Fibroblast of peridontal ligament (primary cell): ENCODE measurements around the gene DNAJB4.
A peak's percentile ranks its signal among the peaks of the same experiment; 100 is the strongest.
"Not testable (repeated sequence)": the region's sequence is repeated elsewhere in the genome, so short reads cannot be mapped to it uniquely, and the experiment has no call there.

Experiments
- DNase-seq: peaks from one replicate; pipeline ENCODE4 v3.0.0-alpha.2; 2010; ENCODE audit errors: extremely low read depth

DNAJB4 gene

GRCh38 chr1:78004719-78005447, at the start of gene DNAJB4:
Gene DNAJB4, plus strand, starts transcription at chr1:78004939. Its CDS starts 172 bp downstream, at chr1:78005111.
- peak; percentile 99 for DNase-seq

DNA sequence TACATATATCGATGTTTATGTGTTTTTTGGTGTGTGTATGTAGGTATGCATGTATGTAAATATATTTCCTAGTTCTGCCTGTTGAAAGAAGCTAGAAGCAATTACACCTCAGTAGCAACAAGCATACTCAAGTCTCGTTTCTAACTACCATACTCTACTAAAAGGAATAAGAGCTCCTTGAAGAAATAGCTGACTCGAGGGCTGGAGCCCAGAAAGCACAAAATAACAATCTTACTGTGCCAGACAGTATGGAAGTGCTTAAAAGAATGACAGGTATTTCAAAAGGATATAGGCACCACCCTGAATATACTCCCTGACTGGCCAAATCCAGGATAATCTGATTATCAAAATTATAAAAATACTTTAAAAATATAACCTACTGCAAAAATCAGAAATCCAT, 49.0 kb upstream of the DNAJB4 start:
- DNase-seq, result no peak

- DNase-seq, result no peak
Observed at GRCh38 chr1:77956464-77956863, 48.3 kb upstream of the DNAJB4 start.

- DNase-seq, result peak; percentile 81
Observed at GRCh38 chr1:77958391-77958790, 46.3 kb upstream of the DNAJB4 start.

- DNase-seq, result no peak
Observed at GRCh38 chr1:77958850-77959249, 45.9 kb upstream of the DNAJB4 start.

DNA sequence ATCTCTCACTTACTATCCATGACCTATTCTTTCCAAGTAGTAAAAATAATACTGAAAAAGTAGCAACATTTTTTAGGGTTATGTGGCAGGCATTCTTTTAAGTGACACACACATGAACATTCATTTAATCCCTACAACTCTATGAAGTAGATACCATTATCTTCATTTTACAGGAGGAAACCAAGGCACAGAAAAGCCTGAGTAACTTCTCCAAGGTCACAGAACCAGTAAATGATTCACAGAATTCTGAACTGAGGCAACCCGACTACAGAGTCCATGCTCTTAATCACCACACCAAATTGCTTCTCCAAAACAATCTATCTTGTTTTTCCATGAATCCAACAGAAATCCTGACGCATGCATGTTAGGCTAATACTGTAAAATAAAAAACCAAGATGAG, 43.3 kb upstream of the DNAJB4 start:
- DNase-seq, result no peak

DNA sequence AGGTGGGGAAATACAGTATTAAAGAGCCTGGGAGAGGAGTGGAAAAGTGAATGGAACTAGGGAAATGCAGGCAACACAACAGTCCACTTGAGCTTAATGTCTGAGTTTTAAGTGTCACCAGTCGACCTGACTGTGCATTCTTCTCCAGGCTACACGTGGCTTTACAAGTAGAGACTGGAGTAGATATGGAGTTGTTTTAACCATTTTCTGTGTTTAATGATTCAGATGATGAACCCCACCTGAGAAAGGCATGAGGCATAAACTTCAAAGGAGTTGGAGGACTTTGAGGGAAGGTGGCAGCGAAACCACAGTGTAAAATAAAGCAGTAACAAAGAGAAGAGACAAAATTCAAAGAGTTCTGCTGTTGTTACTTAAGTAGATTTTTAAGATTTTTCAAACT, 38.4 kb upstream of the DNAJB4 start:
- no peak for DNase-seq

GRCh38 chr1:77970192-77970591, 34.5 kb upstream of the DNAJB4 start:
- no peak for DNase-seq

DNA sequence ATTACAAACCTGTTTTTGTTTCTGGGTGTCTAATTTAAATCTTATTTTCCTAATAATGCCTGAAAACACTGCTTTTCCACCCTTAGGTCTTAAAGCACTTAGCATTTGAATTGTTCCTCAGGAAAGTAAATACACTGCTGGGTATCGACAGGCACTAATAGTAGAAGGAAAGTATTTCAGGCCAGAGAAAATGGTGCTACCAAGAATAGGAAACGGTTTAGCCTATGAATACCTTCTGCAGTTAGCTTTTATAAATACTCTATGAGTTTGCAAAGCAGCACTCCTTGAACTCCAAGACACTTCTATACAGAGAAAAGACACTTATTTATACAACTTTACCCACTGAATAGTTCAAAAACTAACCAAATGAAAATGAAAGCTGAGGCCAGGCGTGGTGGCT, 32.7 kb upstream of the DNAJB4 start:
- no peak for DNase-seq

DNA sequence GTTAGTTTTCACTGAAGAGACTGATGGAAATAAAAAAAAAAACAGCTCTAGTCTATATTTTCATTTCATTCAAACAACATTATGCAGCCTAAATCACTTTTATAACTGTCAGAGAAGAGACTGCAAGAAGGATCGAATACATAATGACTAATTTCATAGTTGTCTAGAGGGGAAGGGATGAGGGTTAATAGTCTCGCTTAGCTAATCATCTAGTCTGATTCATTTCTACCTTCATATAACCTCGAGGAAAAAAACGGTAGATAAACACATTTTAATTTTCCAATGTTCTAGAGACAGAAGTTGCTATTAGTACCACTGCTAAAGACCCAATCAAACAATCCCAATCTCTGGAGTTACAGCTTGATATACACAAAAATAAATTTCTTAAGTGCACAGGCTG, 29.4 kb upstream of the DNAJB4 start:
- peak; percentile 33 for DNase-seq

- no peak for DNase-seq
Observed at GRCh38 chr1:77975907-77976306, 28.8 kb upstream of the DNAJB4 start.

DNA sequence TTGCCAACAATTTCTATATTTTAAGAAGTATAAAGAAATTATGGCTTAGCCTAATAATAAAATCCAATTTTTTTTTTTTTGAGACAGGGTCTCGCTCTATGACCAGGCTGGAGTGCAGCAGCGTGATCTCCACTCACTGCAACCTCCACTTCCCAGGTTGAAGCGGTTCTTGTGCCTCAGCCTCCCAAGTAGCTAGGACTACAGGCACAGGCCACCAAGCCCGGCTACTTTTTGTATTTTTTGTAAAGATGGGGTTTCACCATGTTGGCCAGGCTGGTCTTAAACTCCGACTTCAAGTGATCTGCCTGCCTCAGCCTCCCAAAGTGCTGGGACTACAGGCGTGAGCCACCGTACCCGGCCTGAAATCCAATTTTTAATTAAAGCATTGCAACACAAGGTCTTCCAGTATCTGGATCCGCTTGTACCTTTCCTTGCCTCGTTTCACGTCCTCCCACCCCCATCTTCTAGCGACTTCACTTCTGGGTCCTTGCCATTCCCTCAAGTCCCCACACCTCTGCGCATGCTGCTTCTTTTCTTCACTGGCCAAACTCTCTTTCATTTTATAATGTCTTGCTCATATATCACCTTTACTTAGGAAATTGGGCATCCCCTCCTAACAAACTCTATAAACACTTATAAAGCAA, 28.2 kb upstream of the DNAJB4 start:
- no peak for DNase-seq

DNA sequence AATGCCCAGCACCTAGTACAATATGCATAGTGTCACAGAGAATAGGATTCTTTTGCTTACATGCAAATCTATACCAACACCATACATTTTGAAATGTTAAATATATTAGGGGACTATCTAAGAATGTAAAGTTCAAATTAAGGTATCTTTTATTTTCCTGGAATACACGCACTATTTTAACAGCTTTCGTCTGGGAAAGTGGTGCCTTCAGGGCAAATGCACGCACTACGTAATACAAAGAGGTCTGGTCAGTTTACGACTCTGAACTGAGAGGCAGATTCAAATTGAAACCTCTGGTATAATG, 26.8 kb upstream of the DNAJB4 start:
- no peak for DNase-seq

- DNase-seq, result peak; percentile 96
Observed at GRCh38 chr1:77978293-77978968, 26.3 kb upstream of the DNAJB4 start.

- peak; percentile 100 for DNase-seq
Observed at GRCh38 chr1:77978969-77979876, 25.5 kb upstream of the DNAJB4 start, which contains the start of gene FUBP1. Gene FUBP1, minus strand, starts transcription at chr1:77979072. Its CDS starts 68 bp downstream, at chr1:77979004.

- DNase-seq, result not testable (repeated sequence)
Observed at GRCh38 chr1:77983352-77983996, 21.3 kb upstream of the DNAJB4 start.

GRCh38 chr1:77983997-77984355, 20.8 kb upstream of the DNAJB4 start:
- DNase-seq, result peak; percentile 14

DNA sequence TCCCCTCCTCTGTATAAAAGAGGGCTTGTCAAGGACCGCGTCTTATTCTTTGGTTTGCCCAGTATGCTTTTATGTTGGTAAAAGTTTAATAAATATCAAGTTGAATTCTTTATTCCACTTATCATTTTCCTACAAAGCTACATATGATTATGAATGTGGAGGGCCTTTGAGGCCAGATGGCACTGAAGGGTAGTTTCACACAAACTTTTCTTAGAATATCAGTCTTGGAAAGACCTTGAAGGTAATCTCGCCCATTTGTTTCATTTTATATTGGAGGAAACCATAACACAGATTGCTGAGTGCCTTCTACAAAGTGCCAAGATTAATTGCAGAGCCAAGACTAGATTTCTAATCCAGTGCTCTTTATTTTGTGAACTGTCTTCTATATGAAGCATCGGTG, 20.1 kb upstream of the DNAJB4 start:
- DNase-seq, result no peak

DNA sequence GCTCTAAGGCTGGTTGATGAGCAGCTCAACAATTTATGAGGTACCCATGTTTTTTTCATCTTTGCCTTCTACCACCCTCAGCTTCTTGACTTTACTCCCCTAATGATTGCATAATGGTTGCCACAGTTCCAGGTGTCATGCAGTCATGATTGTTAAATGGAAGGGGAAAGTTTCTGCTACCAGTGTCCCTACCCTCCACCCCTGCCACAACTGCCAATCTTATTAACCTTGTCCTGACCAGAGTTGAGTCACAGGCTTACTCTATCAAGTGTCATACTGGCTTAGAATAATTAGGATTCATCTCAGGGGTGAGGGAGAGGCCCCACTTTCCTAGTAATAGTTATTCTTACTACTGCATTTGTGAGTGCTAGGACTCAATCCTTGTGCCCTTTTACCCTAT, 17.9 kb upstream of the DNAJB4 start:
- no peak for DNase-seq

- DNase-seq, result no peak
Observed at GRCh38 chr1:77987919-77988318, 16.8 kb upstream of the DNAJB4 start.

DNA sequence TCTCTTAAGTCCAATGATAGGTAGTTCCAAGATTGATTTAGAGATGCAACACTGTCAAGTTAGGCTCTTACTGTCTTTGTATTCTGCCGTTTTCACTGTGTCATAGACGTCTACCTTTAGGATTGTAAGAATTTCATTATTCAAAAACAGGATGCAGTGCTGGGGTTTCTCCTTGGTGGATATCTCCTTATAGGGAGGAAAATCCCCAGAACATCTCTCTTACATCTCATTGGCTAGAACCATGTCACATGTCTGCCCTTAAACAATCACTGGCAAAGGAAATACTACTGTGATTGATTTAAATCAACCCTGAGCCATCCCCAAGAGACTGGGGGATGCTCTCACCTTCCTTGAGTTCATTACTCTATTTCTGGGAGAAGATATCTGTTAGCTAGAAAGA, 15.0 kb upstream of the DNAJB4 start:
- DNase-seq, result no peak
